HCT116 (cell line): ENCODE data around the gene OR6S1. TPM values are rescaled to one million over a fixed set of nuclear protein-coding genes. Genes with fewer than 3 reads are reported as not detected.

Experiments used
- ATAC-seq: fragments of 200-7000 bp; cut with Tn5 transposase; 2 replicates; pipeline ENCODE4 v1.9.1; 2020; ENCODE audit warnings: mild to moderate bottlenecking, moderate library complexity
- BruUV-seq: library from RNA; stranded (reverse); fragments of 400-500 nt; replicated peaks from 2 replicates; lab custom pipeline; 2021; lab: Mats Ljungman, UMichigan
- CTCF ChIA-PET: fragments of 300-600 bp; sonication (Branson Sonifier 250); formaldehyde crosslinking; loops from one replicate; lab custom pipeline; 2021; ENCODE audit warnings: antibody characterized with exemption; lab: Charles Lee
- POLR2A ChIA-PET: fragments of 300-600, 350-600 bp; sonication (Branson Sonifier 250); formaldehyde crosslinking; loops from one replicate; lab custom pipeline; 2021; ENCODE audit warnings: antibody characterized with exemption; lab: Charles Lee
- RAD21 ChIA-PET, 2 experiments: fragments of 300-600 bp; sonication (Branson Sonifier 250); formaldehyde crosslinking; loops; one replicate each; lab custom pipeline; 2023; ENCODE audit warnings: low total read pairs in 2 of 2; ENCODE audit not compliant: uncharacterized antibody in 2 of 2, unreplicated experiment in 2 of 2, low non-redundant PET in 1 of 2; lab: Charles Lee
- DNase-seq: peaks from one replicate; pipeline ENCODE4 v3.0.0-alpha.2; 2010; ENCODE audit warnings: low read depth, low spot score
- H2AFZ ChIP-seq: fragments of 200-600 bp; shearing (Covaris generic), sonication (generic); 2 replicates; pipeline ENCODE4 v1.6.1; 2017; ENCODE audit warnings: low read depth, mixed run types, mixed read lengths, antibody characterized with exemption, low read length; ENCODE audit not compliant: poor library complexity, severe bottlenecking
- H3K27ac ChIP-seq: 2 replicates; pipeline ENCODE4 v1.5.1; 2012; ENCODE audit warnings: low read depth, low read length
- H3K27me3 ChIP-seq: fragments of 200-600 bp; sonication (generic); 2 replicates; pipeline ENCODE4 v1.6.1; 2016; ENCODE audit warnings: mixed run types, low read length, mixed read lengths; ENCODE audit not compliant: insufficient read depth
- H3K36me3 ChIP-seq, 2 experiments: fragments of 200-500 bp in 1 of 2; fragments of 200-600 bp in 1 of 2; sonication (Bioruptor generic) in 1 of 2; sonication (generic) in 1 of 2; 2 replicates each; pipeline versions ENCODE4 v1.5.1 to v1.6.1; 2014 to 2016; ENCODE audit warnings: low read length in 2 of 2, inconsistent platforms in 1 of 2, mixed read lengths in 1 of 2, mixed run types in 1 of 2; ENCODE audit not compliant: insufficient read depth in 2 of 2, control insufficient read depth in 1 of 2
- H3K4me1 ChIP-seq, 2 experiments: fragments of 200-600 bp in 1 of 2; sonication (generic) in 1 of 2; 2 replicates each; pipeline versions ENCODE4 v1.5.1 to v1.6.1; 2012 to 2017; ENCODE audit warnings: low read length in 2 of 2, inconsistent platforms in 1 of 2, mild to moderate bottlenecking in 1 of 2, mixed read lengths in 1 of 2, mixed run types in 1 of 2, moderate library complexity in 1 of 2; ENCODE audit not compliant: insufficient read depth in 2 of 2, control insufficient read depth in 1 of 2
- H3K4me2 ChIP-seq: fragments of 200-600 bp; sonication (generic); 2 replicates; pipeline ENCODE4 v1.6.1; 2017; ENCODE audit warnings: mixed run types, low read length, mixed read lengths
- H3K4me3 ChIP-seq, 2 experiments: fragments of 200-600 bp in 1 of 2; sonication (generic) in 1 of 2; replicated peaks in 1 of 2; 2 replicates each; pipeline ENCODE4 v1.5.1; 2011 to 2016; ENCODE audit warnings: low read length in 2 of 2, control low read depth in 1 of 2, low read depth in 1 of 2, mild to moderate bottlenecking in 1 of 2, mixed read lengths in 1 of 2, mixed run types in 1 of 2
- H3K79me2 ChIP-seq: fragments of 200-600 bp; sonication (generic); 2 replicates; pipeline ENCODE4 v1.6.1; 2017; ENCODE audit warnings: mild to moderate bottlenecking, mixed run types, low read length, moderate library complexity, mixed read lengths; ENCODE audit not compliant: insufficient read depth
- H3K9ac ChIP-seq: fragments of 200-600 bp; sonication (generic); 2 replicates; pipeline ENCODE4 v1.6.1; 2016; ENCODE audit warnings: low read length, mixed read lengths
- H3K9me2 ChIP-seq: fragments of 200-600 bp; sonication (generic), shearing (Covaris generic); 2 replicates; pipeline ENCODE4 v1.6.1; 2017; ENCODE audit warnings: mixed run types, mild to moderate bottlenecking, moderate library complexity; ENCODE audit not compliant: insufficient read depth
- H3K9me3 ChIP-seq, 2 experiments: fragments of 200-500 bp in 1 of 2; fragments of 200-600 bp in 1 of 2; sonication (Bioruptor generic) in 1 of 2; sonication (generic) in 1 of 2; 2 replicates each; pipeline ENCODE4 v1.6.1; 2014 to 2017; ENCODE audit warnings: low read length in 2 of 2, mixed read lengths in 2 of 2, inconsistent platforms in 1 of 2, low read depth in 1 of 2, mild to moderate bottlenecking in 1 of 2, mixed run types in 1 of 2, moderate library complexity in 1 of 2; ENCODE audit not compliant: control insufficient read depth in 1 of 2, insufficient read depth in 1 of 2
- H4K20me1 ChIP-seq: fragments of 200-600 bp; sonication (generic), shearing (Covaris generic); 2 replicates; pipeline ENCODE4 v1.6.1; 2017; ENCODE audit warnings: mixed run types, mild to moderate bottlenecking, moderate library complexity; ENCODE audit not compliant: insufficient read depth
- ATF3 ChIP-seq: IDR thresholded peaks from 2 replicates; pipeline ENCODE4 v1.6.1; 2012
- CBX3 ChIP-seq: IDR thresholded peaks from 2 replicates; pipeline ENCODE4 v1.6.1; 2012; ENCODE audit warnings: low read depth
- CEBPB ChIP-seq: IDR thresholded peaks from 2 replicates; pipeline ENCODE4 v1.6.1; 2012; ENCODE audit warnings: low read depth
- CTCF ChIP-seq, 3 experiments: fragments of 200-600 bp in 1 of 3; sonication (generic) in 1 of 3; IDR thresholded peaks in 2 of 3; conservative IDR thresholded peaks in 1 of 3; 2 replicates each; pipeline ENCODE4 v1.5.1; 2012 to 2017; ENCODE audit warnings: low read depth in 2 of 3, low read length in 2 of 3, antibody characterized with exemption in 1 of 3, borderline replicate concordance in 1 of 3, control low read depth in 1 of 3, mild to moderate bottlenecking in 1 of 3, mixed read lengths in 1 of 3, mixed run types in 1 of 3, moderate library complexity in 1 of 3; ENCODE audit not compliant: insufficient read depth in 1 of 3
- EGR1 ChIP-seq: IDR thresholded peaks from 2 replicates; pipeline ENCODE4 v1.6.1; 2012; ENCODE audit warnings: low read depth
- EZH2 ChIP-seq: fragments of 200-600 bp; sonication (generic); IDR thresholded peaks from 2 replicates; pipeline ENCODE4 v1.6.1; 2017; ENCODE audit warnings: antibody characterized with exemption, mixed run types
- EZH2phosphoT487 ChIP-seq: fragments of 200-600 bp; IDR thresholded peaks from 2 replicates; pipeline ENCODE4 v1.6.1; 2018; ENCODE audit warnings: antibody characterized with exemption, borderline replicate concordance
- FOSL1 ChIP-seq: IDR thresholded peaks from 2 replicates; pipeline ENCODE4 v1.6.1; 2012; ENCODE audit warnings: low read depth
- MAX ChIP-seq: IDR thresholded peaks from 2 replicates; pipeline ENCODE4 v1.6.1; 2012
- POLR2A ChIP-seq: IDR thresholded peaks from 2 replicates; pipeline ENCODE4 v1.7.0; 2011; ENCODE audit warnings: borderline replicate concordance; ENCODE audit not compliant: insufficient read depth, insufficient read length; ENCODE audit errors: extremely low read depth
- REST ChIP-seq: IDR thresholded peaks from 2 replicates; pipeline ENCODE4 v1.6.1; 2012; ENCODE audit warnings: low read depth
- SIN3A ChIP-seq: IDR thresholded peaks from 2 replicates; pipeline ENCODE4 v1.6.1; 2012; ENCODE audit warnings: low read depth
- SRF ChIP-seq: IDR thresholded peaks from 2 replicates; pipeline ENCODE4 v1.6.1; 2012; ENCODE audit warnings: low read depth
- YY1 ChIP-seq: IDR thresholded peaks from 2 replicates; pipeline ENCODE4 v1.6.1; 2011; ENCODE audit warnings: low read length, low read depth, moderate library complexity, mild to moderate bottlenecking; ENCODE audit not compliant: insufficient replicate concordance; ENCODE audit errors: extremely low read depth
- ZBTB33 ChIP-seq: IDR thresholded peaks from 2 replicates; pipeline ENCODE4 v1.6.1; 2011; ENCODE audit warnings: mild to moderate bottlenecking, low read length, moderate library complexity; ENCODE audit not compliant: insufficient replicate concordance; ENCODE audit errors: extremely low read depth
- ZFX ChIP-seq: fragments of 450-650 bp; IDR thresholded peaks from 2 replicates; pipeline ENCODE4 v1.6.1; 2017
- intact Hi-C: fragments of 100-400 bp; cut with micrococcal nuclease; formaldehyde crosslinking; loops from 2 replicates; pipeline ENCODE4 v1.10.0; 2022
- total RNA-seq: library from RNA; stranded (reverse); gene quantifications from one replicate; pipeline ENCODE4 v1.2.1, GENCODE V29; 2021; ENCODE audit not compliant: unreplicated experiment

The OR6S1 gene
- total RNA-seq, 1 experiment from 2014 or later: not detected

GRCh38 chr14:20591235-20591634, 50.3 kb downstream of the OR6S1 start, which contains the start of gene RNASE12:
Gene RNASE12, minus strand, starts transcription at chr14:20591376. Its CDS starts 653 bp downstream, at chr14:20590723.
- ChIA-PET RAD21 (no interaction called here), CTCF (no interaction called here), POLR2A (no interaction called here)
- H3K36me3 ChIP-seq: no peaks in the 10 kb centered on the region
- H3K4me3 ChIP-seq: no peak within 1 kb of the TSS
- TF ChIP-seq REST: no peak
- TF ChIP-seq ZBTB33: no peak
- no peak for TF ChIP-seq POLR2A
- no peak for TF ChIP-seq EZH2phosphoT487
- no peak for TF ChIP-seq CTCF (IDR thresholded peaks at IDR 0.05 in 2 of 3, conservative IDR thresholded peaks at IDR 0.05 in 1 of 3; ENCODE audit: borderline replicate concordance in 1 of 3, insufficient read depth in 1 of 3, low read depth in 2 of 3, low read length in 2 of 3)
- no peak for TF ChIP-seq ATF3
- TF ChIP-seq SIN3A: no peak
- TF ChIP-seq EGR1: no peak
- TF ChIP-seq CBX3: no peak
- no peak for TF ChIP-seq FOSL1
- no peak for TF ChIP-seq CEBPB
- TF ChIP-seq MAX: no peak
- no peak for TF ChIP-seq SRF
- no peak for TF ChIP-seq EZH2
- no peak for TF ChIP-seq ZFX
- no peak for TF ChIP-seq YY1
- no peaks in the 10 kb centered on the region for H4K20me1 ChIP-seq
- no TSS peak for BruUV-seq
- no peaks in the 10 kb centered on the region for H3K4me1 ChIP-seq
- H3K9me3 ChIP-seq: no peaks in the 10 kb centered on the region
- ATAC-seq (no peak), DNase-seq (no peak)
- H3K27ac ChIP-seq: no peak within 1 kb of the TSS
- no peak within 1 kb of the TSS for H3K4me2 ChIP-seq
- H3K9me2 ChIP-seq: no peaks in the 10 kb centered on the region
- no peak within 1 kb of the TSS for H2AFZ ChIP-seq
- no peaks in the 10 kb centered on the region for H3K79me2 ChIP-seq
- intact Hi-C loops: no loop called here
- H3K9ac ChIP-seq: no peak within 1 kb of the TSS
- peaks cover 18% of the 10 kb centered on the region; the same call in 1 of the 2 replicates for H3K27me3 ChIP-seq
